H1 (cell line): ENCODE data around the gene GPATCH2. TPM values are rescaled to one million over a fixed set of nuclear protein-coding genes. Genes with fewer than 3 reads are reported as not detected.

Experiments used
- CHD7 ChIP-seq: fragments of 300-600 bp; sonication (generic); IDR thresholded peaks from 2 replicates; pipeline ENCODE4 v1.7.1; 2012; ENCODE audit warnings: low read length, moderate library complexity, mild to moderate bottlenecking, inconsistent platforms; ENCODE audit not compliant: insufficient replicate concordance
- CREB1 ChIP-seq: IDR thresholded peaks from 2 replicates; pipeline ENCODE4 v1.6.1; 2012; ENCODE audit warnings: inconsistent platforms
- E2F6 ChIP-seq: IDR thresholded peaks from 2 replicates; pipeline ENCODE4 v1.6.1; 2012; ENCODE audit warnings: inconsistent platforms
- PHF8 ChIP-seq: fragments of 200-600 bp; sonication (generic); conservative IDR thresholded peaks from 2 replicates; pipeline ENCODE4 v1.7.1; 2012; ENCODE audit warnings: low read depth, mild to moderate bottlenecking, inconsistent platforms, low read length, moderate library complexity
- RBBP5 ChIP-seq: IDR thresholded peaks from 2 replicates; pipeline ENCODE4 v1.7.1; 2012; ENCODE audit warnings: low read depth, mild to moderate bottlenecking, inconsistent platforms, low read length, moderate library complexity, borderline replicate concordance
- RXRA ChIP-seq: IDR thresholded peaks from 2 replicates; pipeline ENCODE4 v1.6.1; 2011; ENCODE audit warnings: low read depth, mild to moderate bottlenecking, low read length, moderate library complexity; ENCODE audit not compliant: insufficient read depth
- SIRT6 ChIP-seq: IDR thresholded peaks from one replicate; pipeline ENCODE4 v1.7.1; 2012; ENCODE audit warnings: low read length, inconsistent platforms
- ZNF274 ChIP-seq: IDR thresholded peaks from 2 replicates; pipeline ENCODE4 v1.7.0; 2012; ENCODE audit warnings: low read length, borderline replicate concordance; ENCODE audit errors: extremely low read depth
- polyA plus RNA-seq, 7 experiments: library from polyadenylated mRNA; depleted of rRNA in 3 of 7; stranded (reverse) in 5 of 7; unstranded in 2 of 7; fragments of >200 nt in 5 of 7; fragments of 200-250 nt in 2 of 7; gene quantifications; 1 replicate in 5 of 7; 2 replicates in 1 of 7; 4 replicates in 1 of 7; pipeline versions ENCODE4 v1.2.1 to v1.2.3, GENCODE V29; 2011 to 2013; ENCODE audit warnings: missing spikeins in 2 of 7, mixed read lengths in 2 of 7
- total RNA-seq: library from RNA; stranded (reverse); fragmentation: NEBNext Ultra II Directional; extraction: Animal tissue kit (Norgen Biotek cat#: 25700); gene quantifications from 2 replicates; pipeline ENCODE4 v1.2.1, GENCODE V29; 2021

The GPATCH2 gene
- total and polyA plus RNA-seq, 2 of the 8 experiments (the other 6 are each of a cell fraction or from before 2014, with no cell fraction given), result 3.9 to 13.1 TPM

- TF ChIP-seq CHD7 (no peak), E2F6 (no peak), SIRT6 (no peak), ZNF274 (no peak), RBBP5 (no peak), PHF8 (no peak), CREB1 (no peak), RXRA (no peak)
Observed at GRCh38 chr1:217620814-217621213, 10.1 kb downstream of the GPATCH2 start (continued).
